Ishikawa (cell line): ENCODE data around the gene THEM5.
A peak's percentile ranks its signal among the peaks of the same experiment; 100 is the strongest.

Experiments
- CEBPB ChIP-seq: IDR thresholded peaks from 2 replicates; pipeline ENCODE4 v1.6.1; 2012
- CREB1 ChIP-seq: IDR thresholded peaks from 2 replicates; pipeline ENCODE4 v1.6.1; 2012; ENCODE audit warnings: low read depth
- EGR1 ChIP-seq: IDR thresholded peaks from 2 replicates; pipeline ENCODE4 v1.6.1; 2012
- EP300 ChIP-seq: IDR thresholded peaks from 2 replicates; pipeline ENCODE4 v1.6.1; 2012; ENCODE audit warnings: borderline replicate concordance
- FOXM1 ChIP-seq: IDR thresholded peaks from 2 replicates; pipeline ENCODE4 v1.6.1; 2012; ENCODE audit warnings: low read depth, borderline replicate concordance
- MAX ChIP-seq: IDR thresholded peaks from 2 replicates; pipeline ENCODE4 v1.6.1; 2012
- RAD21 ChIP-seq: IDR thresholded peaks from 2 replicates; pipeline ENCODE4 v1.6.1; 2012; ENCODE audit warnings: low read depth
- REST ChIP-seq: IDR thresholded peaks from 2 replicates; pipeline ENCODE4 v1.6.1; 2012; ENCODE audit warnings: low read depth, mild to moderate bottlenecking
- TAF1 ChIP-seq: IDR thresholded peaks from 2 replicates; pipeline ENCODE4 v1.6.1; 2012; ENCODE audit warnings: low read depth, mild to moderate bottlenecking
- TCF12 ChIP-seq: IDR thresholded peaks from 2 replicates; pipeline ENCODE4 v1.6.1; 2012; ENCODE audit warnings: low read depth
- TEAD4 ChIP-seq: IDR thresholded peaks from 2 replicates; pipeline ENCODE4 v1.6.1; 2012
- YY1 ChIP-seq: IDR thresholded peaks from 2 replicates; pipeline ENCODE4 v1.6.1; 2012; ENCODE audit warnings: low read depth
- ZBTB7A ChIP-seq: IDR thresholded peaks from 2 replicates; pipeline ENCODE4 v1.6.1; 2012; ENCODE audit warnings: low read depth

GRCh38 chr1:151888972-151889570 lies 35.6 kb upstream of the THEM5 start:
- TF ChIP-seq ZBTB7A (no peak), MAX (no peak), RAD21 (peak; percentile 61; the same call in 1 of the 2 replicates), TAF1 (no peak), TEAD4 (no peak), FOXM1 (no peak), TCF12 (no peak), YY1 (no peak), CEBPB (no peak), EGR1 (no peak), REST (no peak), CREB1 (no peak), EP300 (no peak)
